Adrenal gland (tissue), 12 donors: ENCODE results near the gene PRPF31. TPM values are rescaled to one million over a fixed set of nuclear protein-coding genes. Genes with fewer than 3 reads are reported as not detected.

Experiments used
- DNase-seq, 7 donors: peaks; one replicate each; pipeline ENCODE4 v3.0.0-alpha.2; 2019 to 2020
- H3K27ac ChIP-seq, 5 donors: fragments of 200-600 bp; sonication (generic) in 4 of 5; 1 replicate in 3 of 5; 2 replicates in 2 of 5; pipeline versions ENCODE4 v1.5.1 to v1.8.0; 2016 to 2020; ENCODE audit warnings: mild to moderate bottlenecking in 1 of 5
- H3K27me3 ChIP-seq: fragments of 200-600 bp; 2 replicates; pipeline ENCODE4 v1.8.0; 2021
- H3K36me3 ChIP-seq, 2 donors: fragments of 200-600 bp; replicated peaks in 1 of 2; 1 replicate in 1 of 2; 2 replicates in 1 of 2; pipeline versions ENCODE4 v1.5.1 to v1.8.0; 2018 to 2022
- H3K4me1 ChIP-seq, 2 donors: fragments of 200-600 bp; replicated peaks in 1 of 2; 1 replicate in 1 of 2; 2 replicates in 1 of 2; pipeline versions ENCODE4 v1.5.1 to v1.8.0; 2018 to 2021
- H3K4me3 ChIP-seq, 4 donors: fragments of 200-600 bp; sonication (generic) in 3 of 4; one replicate each; pipeline ENCODE4 v1.5.1; 2016 to 2018
- H3K9me3 ChIP-seq, 3 donors: fragments of 200-600 bp; sonication (generic) in 1 of 3; replicated peaks in 1 of 3; 1 replicate in 2 of 3; 2 replicates in 1 of 3; pipeline versions ENCODE4 v1.5.1 to v1.8.0; 2016 to 2021
- POLR2A ChIP-seq, 2 donors: fragments of 450-650 bp; IDR thresholded peaks; one replicate each; pipeline ENCODE4 v1.6.1; 2017; ENCODE audit warnings: antibody characterized with exemption in 2 of 2, mild to moderate bottlenecking in 2 of 2, moderate library complexity in 1 of 2
- WGBS, 4 donors: extraction: QIAGEN DNeasy Blood & Tissue Kit in 2 of 4; methylation state at CpG; one replicate each; pipeline versions ENCODE4 v1.1.5 to v1.1.7; 2013 to 2017; 5-methylcytosine and 5-hydroxymethylcytosine counted together
- intact Hi-C, 2 donors: fragments of 100-400 bp; cut with DNase I; formaldehyde crosslinking; loops; one replicate each; pipeline versions ENCODE4 v1.14.1 to v1.15.0; 2022 to 2023
- polyA plus RNA-seq, 3 donors: library from polyadenylated mRNA; stranded (reverse); fragments of 200-250 nt in 2 of 3; fragments of 350-450 nt in 1 of 3; fragmentation: Illumina TruSeq in 1 of 3; extraction: RNeasy Lipid Tissue Mini Kit (QIAGEN cat#74804) in 1 of 3; gene quantifications; one replicate each; pipeline ENCODE4 v1.2.3, GENCODE V29; 2013 to 2014
- total RNA-seq, 9 donors: library from RNA; depleted of rRNA in 4 of 9; stranded (reverse); fragments of >200 nt in 4 of 9; fragments of 120-200 nt in 1 of 9; fragmentation: NEBNext Ultra II Directional in 1 of 9; extraction: Animal tissue kit (Norgen Biotek cat#: 25700) in 1 of 9; gene quantifications; one replicate each; pipeline versions ENCODE4 v1.1.0 to v1.2.4, GENCODE V29; 2013 to 2023
- TF ChIP-seq, protein P1 (sequence below), 6 experiments: fragments of 450-650 bp in 4 of 6; fragments of 200-600 bp in 2 of 6; sonication (generic) in 1 of 6; IDR thresholded peaks; 1 replicate in 5 of 6; 2 replicates in 1 of 6; pipeline versions ENCODE4 v1.5.1 to v1.8.0; 2016 to 2021; ENCODE audit warnings: antibody characterized with exemption in 6 of 6, mild to moderate bottlenecking in 2 of 6, moderate library complexity in 1 of 6
- donor health status: healthy with polysubstance abuse.
- donor health status: Bipolar disorder and iron deficiency.
- donor health status: DM: yes; HTN: yes; CAD: no.
- donor health status: DM: no; HTN: no; CAD: no.
- donor health status: DM: no; HTN: no; CAD: no.
- donor health status: DM: yes; HTN: yes; CAD: no.

Gene PRPF31
- total and polyA plus RNA-seq, 12 donors, result 36.1 to 91.7 (median 54.4) TPM

DNA sequence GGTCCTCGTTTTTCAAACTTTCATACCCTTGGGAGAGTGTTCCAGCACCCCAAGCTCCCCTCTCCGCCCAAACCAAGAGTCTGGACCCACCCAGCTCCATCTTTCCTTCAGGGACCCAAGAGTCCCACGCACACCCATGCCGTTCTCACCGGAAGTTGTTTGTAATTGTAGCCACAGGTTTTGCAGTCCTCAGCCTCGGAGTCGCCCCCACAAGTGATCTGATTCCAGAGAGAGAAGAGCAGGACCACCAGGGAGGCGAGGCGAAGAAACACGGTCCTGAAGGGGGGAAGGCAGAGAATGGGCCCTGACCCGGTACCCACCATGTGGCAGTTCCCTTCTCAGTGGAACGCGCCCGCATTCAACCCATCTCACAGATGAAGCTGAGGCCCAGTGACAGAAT is 47.3 kb downstream of the PRPF31 start:
- H3K9me3 ChIP-seq, result no peaks in the 10 kb centered on the region
- 59 to 66% (median 62%) methylated on average over 14 of the region's 14 CpGs for WGBS, 4 donors
- peak in 1 of 7 donors; percentile 34 for DNase-seq
- H3K4me3 ChIP-seq, result peak overlapping the region in 2 of 4 donors; percentile 23 to 30
- no peak for TF ChIP-seq POLR2A (IDR thresholded peaks at IDR 0.05)
- TF ChIP-seq, protein P1, sequence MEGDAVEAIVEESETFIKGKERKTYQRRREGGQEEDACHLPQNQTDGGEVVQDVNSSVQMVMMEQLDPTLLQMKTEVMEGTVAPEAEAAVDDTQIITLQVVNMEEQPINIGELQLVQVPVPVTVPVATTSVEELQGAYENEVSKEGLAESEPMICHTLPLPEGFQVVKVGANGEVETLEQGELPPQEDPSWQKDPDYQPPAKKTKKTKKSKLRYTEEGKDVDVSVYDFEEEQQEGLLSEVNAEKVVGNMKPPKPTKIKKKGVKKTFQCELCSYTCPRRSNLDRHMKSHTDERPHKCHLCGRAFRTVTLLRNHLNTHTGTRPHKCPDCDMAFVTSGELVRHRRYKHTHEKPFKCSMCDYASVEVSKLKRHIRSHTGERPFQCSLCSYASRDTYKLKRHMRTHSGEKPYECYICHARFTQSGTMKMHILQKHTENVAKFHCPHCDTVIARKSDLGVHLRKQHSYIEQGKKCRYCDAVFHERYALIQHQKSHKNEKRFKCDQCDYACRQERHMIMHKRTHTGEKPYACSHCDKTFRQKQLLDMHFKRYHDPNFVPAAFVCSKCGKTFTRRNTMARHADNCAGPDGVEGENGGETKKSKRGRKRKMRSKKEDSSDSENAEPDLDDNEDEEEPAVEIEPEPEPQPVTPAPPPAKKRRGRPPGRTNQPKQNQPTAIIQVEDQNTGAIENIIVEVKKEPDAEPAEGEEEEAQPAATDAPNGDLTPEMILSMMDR (IDR thresholded peaks at IDR 0.05), result no peak
- no peaks in the 10 kb centered on the region for H3K27me3 ChIP-seq
- peaks cover 0 to 2% of the 10 kb centered on the region in 2 donors for H3K36me3 ChIP-seq
- H3K27ac ChIP-seq, result peak overlapping the region in 4 of 5 donors; percentile 41 to 78 (median 61)
- intact Hi-C loops, result no loop called here
- peaks cover 22 to 46% of the 10 kb centered on the region in 2 donors for H3K4me1 ChIP-seq

- H3K4me1 ChIP-seq, result peaks cover 14 to 34% of the 10 kb centered on the region in 2 donors
- intact Hi-C loops, result loop anchor here in 1 of 2 donors (5.0 kb wide), 1 partner anchor 68 kb away; no protein-coding TSS in a partner anchor
- peak in 6 of 7 donors; percentile 55 to 88 (median 78) for DNase-seq
- no peak for TF ChIP-seq POLR2A (IDR thresholded peaks at IDR 0.05)
- TF ChIP-seq, protein P1 (IDR thresholded peaks at IDR 0.05), result no peak
- WGBS, 4 donors, result 8 to 11% (median 9%) methylated on average over 16 to 37 of the region's 37 CpGs
- no peak overlapping the region for H3K27ac ChIP-seq
- H3K36me3 ChIP-seq, result no peaks in the 10 kb centered on the region
- H3K4me3 ChIP-seq, result peak overlapping the region in 1 of 4 donors; percentile 1
- no peaks in the 10 kb centered on the region for H3K9me3 ChIP-seq
- H3K27me3 ChIP-seq, result no peaks in the 10 kb centered on the region
Measured at GRCh38 chr19:54164369-54165068, 49.0 kb downstream of the PRPF31 start.

DNA sequence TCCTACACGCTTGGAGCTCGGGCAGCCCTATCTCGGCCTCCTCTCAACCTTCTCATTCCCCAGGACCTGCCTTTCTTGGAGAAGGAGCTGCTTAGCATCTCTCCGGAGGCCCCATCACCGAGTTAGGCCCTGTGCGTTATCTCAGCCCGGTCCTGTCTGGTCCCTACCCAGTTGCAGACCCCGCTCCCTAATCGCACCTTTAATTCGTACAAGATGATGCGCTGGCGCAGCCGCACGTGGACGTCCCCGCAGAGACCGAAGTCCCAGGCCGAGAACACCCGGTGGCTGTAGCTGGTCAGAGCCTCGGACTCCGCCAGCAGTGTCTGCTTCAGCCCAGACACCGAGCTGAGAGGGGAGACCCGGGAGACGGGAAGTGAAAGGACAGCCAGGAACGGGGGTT is 49.7 kb downstream of the PRPF31 start:
- Histone ChIP-seq H3K9me3 (no peaks in the 10 kb centered on the region), H3K4me3 (no peak overlapping the region), H3K36me3 (no peaks in the 10 kb centered on the region), H3K4me1 (peaks cover 11 to 32% of the 10 kb centered on the region in 2 donors), H3K27me3 (no peaks in the 10 kb centered on the region), H3K27ac (no peak overlapping the region)
- 85 to 90% (median 88%) methylated on average over 25 of the region's 25 CpGs for WGBS, 4 donors
- peak in 1 of 7 donors; percentile 25 for DNase-seq
- no peak for TF ChIP-seq POLR2A (IDR thresholded peaks at IDR 0.05)
- TF ChIP-seq, protein P1 (IDR thresholded peaks at IDR 0.05), result no peak
- intact Hi-C loops, result loop anchor here in 1 of 2 donors (5.0 kb wide), 1 partner anchor 67 kb away; no protein-coding TSS in a partner anchor

GRCh38 chr19:54168174-54168917 is 52.8 kb downstream of the PRPF31 start:
- Histone ChIP-seq H3K4me3 (no peak overlapping the region), H3K36me3 (no peaks in the 10 kb centered on the region), H3K27ac (no peak overlapping the region), H3K27me3 (no peaks in the 10 kb centered on the region), H3K9me3 (no peaks in the 10 kb centered on the region), H3K4me1 (peaks cover 6 to 13% of the 10 kb centered on the region in 2 donors)
- intact Hi-C loops, result loop anchor here (2.0 to 5.0 kb wide), 2 partner anchors 62 to 64 kb away; no protein-coding TSS in a partner anchor
- 23 to 28% (median 26%) methylated on average over 19 to 25 of the region's 25 CpGs for WGBS, 4 donors
- TF ChIP-seq, protein P1 (IDR thresholded peaks at IDR 0.05), result peak; percentile 71 to 91 (median 84)
- TF ChIP-seq POLR2A (IDR thresholded peaks at IDR 0.05), result no peak
- DNase-seq, result peak; percentile 88 to 97 (median 94)
